Rectal smooth muscle tissue (tissue), 1 donor: ENCODE data around the gene SLC52A3.
"Not testable (repeated sequence)": the region's sequence is repeated elsewhere in the genome, so short reads cannot be mapped to it uniquely, and the experiment has no call there.

Source experiments
- H3K27ac ChIP-seq: one replicate; pipeline ENCODE4 v1.7.0; 2013; ENCODE audit warnings: low read depth, low read length, inconsistent platforms
- H3K27me3 ChIP-seq: one replicate; pipeline ENCODE4 v1.7.0; 2013; ENCODE audit warnings: low read length; ENCODE audit not compliant: control insufficient read depth, insufficient read depth
- H3K36me3 ChIP-seq: one replicate; pipeline ENCODE4 v1.7.0; 2013; ENCODE audit warnings: low read length; ENCODE audit not compliant: control insufficient read depth, insufficient read depth
- H3K4me1 ChIP-seq: one replicate; pipeline ENCODE4 v1.7.0; 2013; ENCODE audit warnings: low read length; ENCODE audit not compliant: control insufficient read depth, insufficient read depth
- H3K4me3 ChIP-seq: one replicate; pipeline ENCODE4 v1.7.0; 2013; ENCODE audit warnings: low read length
- H3K9ac ChIP-seq: one replicate; pipeline ENCODE4 v1.7.0; 2013; ENCODE audit warnings: low read length

The SLC52A3 gene

GRCh38 chr20:768426-768978 is at the start of gene SLC52A3:
Gene SLC52A3 (minus strand): TSS chr20:768500. CDS start chr20:765774, 2,726 bp downstream.
- Histone ChIP-seq H3K4me3 (peak within 1 kb of the TSS; percentile 50), H3K9ac (peak within 1 kb of the TSS; percentile 11), H3K36me3 (no peaks in the 10 kb centered on the region), H3K27me3 (no peaks in the 10 kb centered on the region), H3K4me1 (no peaks in the 10 kb centered on the region), H3K27ac (no peak within 1 kb of the TSS)

GRCh38 chr20:815914-816606 is 47.8 kb upstream of the SLC52A3 start:
- Histone ChIP-seq H3K4me1 (no peaks in the 10 kb centered on the region), H3K36me3 (no peaks in the 10 kb centered on the region), H3K27me3 (peaks cover 3% of the 10 kb centered on the region), H3K27ac (no peak overlapping the region), H3K9ac (no peak overlapping the region), H3K4me3 (no peak overlapping the region)

- Histone ChIP-seq H3K27ac (no peak overlapping the region), H3K9ac (no peak overlapping the region), H3K4me1 (no peaks in the 10 kb centered on the region), H3K27me3 (peaks cover 3% of the 10 kb centered on the region), H3K4me3 (no peak overlapping the region), H3K36me3 (no peaks in the 10 kb centered on the region)
Observed at GRCh38 chr20:815226-815625, 46.9 kb upstream of the SLC52A3 start.

- no peak overlapping the region for H3K9ac ChIP-seq
- no peaks in the 10 kb centered on the region for H3K36me3 ChIP-seq
- no peak overlapping the region for H3K27ac ChIP-seq
- H3K4me1 ChIP-seq = no peaks in the 10 kb centered on the region
- H3K27me3 ChIP-seq = peaks cover 3% of the 10 kb centered on the region
- no peak overlapping the region for H3K4me3 ChIP-seq
Observed at GRCh38 chr20:813390-813789, 45.1 kb upstream of the SLC52A3 start.

GRCh38 chr20:812435-812814 is 44.1 kb upstream of the SLC52A3 start:
- H3K36me3 ChIP-seq, H3K27ac ChIP-seq, H3K4me1 ChIP-seq, H3K9ac ChIP-seq, H3K27me3 ChIP-seq, H3K4me3 ChIP-seq: not testable (repeated sequence)

GRCh38 chr20:811776-812434 is 43.6 kb upstream of the SLC52A3 start:
- not testable (repeated sequence) for H3K27ac ChIP-seq, H3K27me3 ChIP-seq, H3K4me1 ChIP-seq, H3K9ac ChIP-seq, H3K36me3 ChIP-seq, H3K4me3 ChIP-seq

GRCh38 chr20:805713-806112 is 37.4 kb upstream of the SLC52A3 start:
- Histone ChIP-seq H3K27ac (no peak overlapping the region), H3K4me1 (no peaks in the 10 kb centered on the region), H3K27me3 (no peaks in the 10 kb centered on the region), H3K9ac (no peak overlapping the region), H3K36me3 (no peaks in the 10 kb centered on the region), H3K4me3 (no peak overlapping the region)

- no peaks in the 10 kb centered on the region for H3K36me3 ChIP-seq
- no peak overlapping the region for H3K4me3 ChIP-seq
- H3K27me3 ChIP-seq = no peaks in the 10 kb centered on the region
- H3K27ac ChIP-seq = no peak overlapping the region
- no peak overlapping the region for H3K9ac ChIP-seq
- no peaks in the 10 kb centered on the region for H3K4me1 ChIP-seq
Observed at GRCh38 chr20:801678-802077, 33.4 kb upstream of the SLC52A3 start.

GRCh38 chr20:800026-800425 is 31.7 kb upstream of the SLC52A3 start:
- not testable (repeated sequence) for H3K9ac ChIP-seq, H3K27ac ChIP-seq, H3K4me1 ChIP-seq, H3K27me3 ChIP-seq, H3K4me3 ChIP-seq, H3K36me3 ChIP-seq

- not testable (repeated sequence) for H3K27ac ChIP-seq, H3K36me3 ChIP-seq, H3K27me3 ChIP-seq, H3K4me1 ChIP-seq, H3K9ac ChIP-seq, H3K4me3 ChIP-seq
Observed at GRCh38 chr20:798746-799145, 30.4 kb upstream of the SLC52A3 start.

GRCh38 chr20:796921-797320 is 28.6 kb upstream of the SLC52A3 start:
- Histone ChIP-seq H3K27me3 (no peaks in the 10 kb centered on the region), H3K4me1 (no peaks in the 10 kb centered on the region), H3K36me3 (no peaks in the 10 kb centered on the region), H3K9ac (no peak overlapping the region), H3K4me3 (no peak overlapping the region), H3K27ac (no peak overlapping the region)

GRCh38 chr20:792248-792647 is 23.9 kb upstream of the SLC52A3 start:
- no peaks in the 10 kb centered on the region for H3K4me1 ChIP-seq
- H3K27ac ChIP-seq = no peak overlapping the region
- no peaks in the 10 kb centered on the region for H3K36me3 ChIP-seq
- no peak overlapping the region for H3K9ac ChIP-seq
- H3K4me3 ChIP-seq = no peak overlapping the region
- H3K27me3 ChIP-seq = no peaks in the 10 kb centered on the region

GRCh38 chr20:791056-791455 is 22.8 kb upstream of the SLC52A3 start:
- no peak overlapping the region for H3K9ac ChIP-seq
- no peaks in the 10 kb centered on the region for H3K4me1 ChIP-seq
- no peak overlapping the region for H3K4me3 ChIP-seq
- no peaks in the 10 kb centered on the region for H3K27me3 ChIP-seq
- no peak overlapping the region for H3K27ac ChIP-seq
- H3K36me3 ChIP-seq = no peaks in the 10 kb centered on the region
